Vagina (tissue), 2 donors: ENCODE results near the gene TAGLN.

Source experiments
- CTCF ChIP-seq, 3 experiments: fragments of 450-650 bp in 2 of 3; fragments of 200-600 bp in 1 of 3; sonication (generic) in 1 of 3; IDR thresholded peaks; one replicate each; pipeline ENCODE4 v1.5.1; 2017 to 2019; ENCODE audit warnings: antibody characterized with exemption in 3 of 3, mild to moderate bottlenecking in 2 of 3, moderate library complexity in 2 of 3
- POLR2A ChIP-seq, 2 donors: fragments of 450-650 bp; IDR thresholded peaks; one replicate each; pipeline ENCODE4 v1.6.1; 2017; ENCODE audit warnings: antibody characterized with exemption in 2 of 2, mild to moderate bottlenecking in 2 of 2, moderate library complexity in 2 of 2
- POLR2AphosphoS5 ChIP-seq, 2 donors: sonication (generic); formaldehyde crosslinking; IDR thresholded peaks; one replicate each; pipeline ENCODE4 v1.9.0; 2017; ENCODE audit warnings: antibody characterized with exemption in 2 of 2, mild to moderate bottlenecking in 2 of 2, low read depth in 1 of 2; ENCODE audit not compliant: insufficient read depth in 1 of 2

- TF ChIP-seq CTCF (IDR thresholded peaks at IDR 0.05) (no peak), POLR2A (IDR thresholded peaks at IDR 0.05) (no peak), POLR2AphosphoS5 (IDR thresholded peaks at IDR 0.05; ENCODE audit: insufficient read depth in 1 of 2, low read depth in 1 of 2) (no peak)
Observed at GRCh38 chr11:117248341-117248740, 49.2 kb downstream of the TAGLN start.
